ENCODE measurements around the gene CNIH3. TPM values are rescaled to one million over a fixed set of nuclear protein-coding genes. Genes with fewer than 3 reads are reported as not detected.

Gene CNIH3
- total and polyA plus RNA-seq, 2 of the 4 experiments (the other 2 are of a cell fraction): 2.0 to 2.9 TPM

- Histone ChIP-seq H3K36me3 (ENCODE audit: control insufficient read depth, insufficient read depth, low read length) (no peaks in the 10 kb centered on the region), H3K4me1 (ENCODE audit: control insufficient read depth, insufficient read depth, low read length) (peaks cover 11% of the 10 kb centered on the region), H2BK5ac (ENCODE audit: low read depth, low read length, poor library complexity, severe bottlenecking) (no peak overlapping the region), H3K79me1 (ENCODE audit: low read depth in 1 of 2, low read length in 2 of 2) (no peaks in the 10 kb centered on the region), H2AFZ (replicated peaks; ENCODE audit: low read length, poor library complexity) (no peak overlapping the region), H4K5ac (ENCODE audit: low read depth, low read length) (no peak overlapping the region), H3K18ac (ENCODE audit: low read depth, low read length) (no peak overlapping the region), H3K23ac (ENCODE audit: low read depth, low read length) (no peak overlapping the region), H3K4me3 (ENCODE audit: insufficient read depth, low read depth, low read length) (no peak overlapping the region), H3K56ac (ENCODE audit: extremely low read depth, insufficient read depth, low read length) (no peak overlapping the region), H2BK20ac (ENCODE audit: low read depth, low read length) (no peak overlapping the region), H3K9ac (ENCODE audit: low read depth, low read length) (no peak overlapping the region), H2BK15ac (ENCODE audit: low read depth, low read length) (no peak overlapping the region; the same call in 2 of the 3 replicates), H3K14ac (replicated peaks; ENCODE audit: low read depth, low read length) (no peak overlapping the region), H2AK5ac (ENCODE audit: low read depth, low read length) (no peak overlapping the region), H4K8ac (ENCODE audit: low read depth in 2 of 2, low read length in 2 of 2) (no peak overlapping the region), H4K91ac (ENCODE audit: insufficient read depth, low read depth, low read length) (no peak overlapping the region), H3K4me2 (ENCODE audit: low read depth, low read length) (no peak overlapping the region), H4K20me1 (ENCODE audit: insufficient read depth, low read length) (no peaks in the 10 kb centered on the region), H3K27me3 (ENCODE audit: control insufficient read depth, insufficient read depth, low read length) (no peaks in the 10 kb centered on the region), H2AK9ac (replicated peaks; ENCODE audit: low read depth, low read length, poor library complexity) (no peak overlapping the region), H3K9me1 (ENCODE audit: insufficient read depth, low read length) (peaks cover 3% of the 10 kb centered on the region), H2BK120ac (ENCODE audit: low read depth, low read length) (no peak overlapping the region), H3K27ac (ENCODE audit: insufficient read depth, low read length) (no peak overlapping the region), H3K4ac (ENCODE audit: low read depth, low read length) (no peak overlapping the region), H3K9me3 (ENCODE audit: control insufficient read depth, insufficient read depth, low read length) (no peaks in the 10 kb centered on the region)
- ChIA-PET CTCF (no interaction called here), POLR2A (ENCODE audit: unreplicated experiment) (no interaction called here)
- no TSS peak for BruUV-seq (replicated peaks)
- TF ChIP-seq RCOR1 (IDR thresholded peaks at IDR 0.05; ENCODE audit: insufficient replicate concordance, low read length) (no peak), SMC3 (IDR thresholded peaks at IDR 0.05; ENCODE audit: low read depth, low read length) (no peak), MXI1 (IDR thresholded peaks at IDR 0.05; ENCODE audit: borderline replicate concordance, low read depth, low read length) (no peak), CHD1 (IDR thresholded peaks at IDR 0.05; ENCODE audit: low read depth, low read length) (no peak), BHLHE40 (IDR thresholded peaks at IDR 0.05; ENCODE audit: low read depth, low read length) (no peak), CEBPB (IDR thresholded peaks at IDR 0.05; ENCODE audit: low read depth, low read length) (no peak), MAZ (IDR thresholded peaks at IDR 0.05; ENCODE audit: borderline replicate concordance, low read depth, low read length) (no peak), USF2 (IDR thresholded peaks at IDR 0.05; ENCODE audit: low read depth, low read length) (no peak), POLR2A (IDR thresholded peaks at IDR 0.05; ENCODE audit: low read depth, low read length) (no peak), NFE2L2 (IDR thresholded peaks at IDR 0.05; ENCODE audit: low read depth, low read length) (no peak), MAFK (IDR thresholded peaks at IDR 0.05; ENCODE audit: low read depth, low read length) (no peak), FOS (IDR thresholded peaks at IDR 0.05; ENCODE audit: low read depth, low read length) (no peak), RFX5 (IDR thresholded peaks at IDR 0.05; ENCODE audit: low read depth, low read length) (no peak), RAD21 (IDR thresholded peaks at IDR 0.05; ENCODE audit: low read length) (no peak)
- TF ChIP-seq, protein P1, sequence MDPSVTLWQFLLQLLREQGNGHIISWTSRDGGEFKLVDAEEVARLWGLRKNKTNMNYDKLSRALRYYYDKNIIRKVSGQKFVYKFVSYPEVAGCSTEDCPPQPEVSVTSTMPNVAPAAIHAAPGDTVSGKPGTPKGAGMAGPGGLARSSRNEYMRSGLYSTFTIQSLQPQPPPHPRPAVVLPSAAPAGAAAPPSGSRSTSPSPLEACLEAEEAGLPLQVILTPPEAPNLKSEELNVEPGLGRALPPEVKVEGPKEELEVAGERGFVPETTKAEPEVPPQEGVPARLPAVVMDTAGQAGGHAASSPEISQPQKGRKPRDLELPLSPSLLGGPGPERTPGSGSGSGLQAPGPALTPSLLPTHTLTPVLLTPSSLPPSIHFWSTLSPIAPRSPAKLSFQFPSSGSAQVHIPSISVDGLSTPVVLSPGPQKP (IDR thresholded peaks at IDR 0.05; ENCODE audit: borderline replicate concordance, low read depth, low read length): no peak
- TF ChIP-seq, protein P2, sequence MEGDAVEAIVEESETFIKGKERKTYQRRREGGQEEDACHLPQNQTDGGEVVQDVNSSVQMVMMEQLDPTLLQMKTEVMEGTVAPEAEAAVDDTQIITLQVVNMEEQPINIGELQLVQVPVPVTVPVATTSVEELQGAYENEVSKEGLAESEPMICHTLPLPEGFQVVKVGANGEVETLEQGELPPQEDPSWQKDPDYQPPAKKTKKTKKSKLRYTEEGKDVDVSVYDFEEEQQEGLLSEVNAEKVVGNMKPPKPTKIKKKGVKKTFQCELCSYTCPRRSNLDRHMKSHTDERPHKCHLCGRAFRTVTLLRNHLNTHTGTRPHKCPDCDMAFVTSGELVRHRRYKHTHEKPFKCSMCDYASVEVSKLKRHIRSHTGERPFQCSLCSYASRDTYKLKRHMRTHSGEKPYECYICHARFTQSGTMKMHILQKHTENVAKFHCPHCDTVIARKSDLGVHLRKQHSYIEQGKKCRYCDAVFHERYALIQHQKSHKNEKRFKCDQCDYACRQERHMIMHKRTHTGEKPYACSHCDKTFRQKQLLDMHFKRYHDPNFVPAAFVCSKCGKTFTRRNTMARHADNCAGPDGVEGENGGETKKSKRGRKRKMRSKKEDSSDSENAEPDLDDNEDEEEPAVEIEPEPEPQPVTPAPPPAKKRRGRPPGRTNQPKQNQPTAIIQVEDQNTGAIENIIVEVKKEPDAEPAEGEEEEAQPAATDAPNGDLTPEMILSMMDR (conservative IDR thresholded peaks at IDR 0.05; ENCODE audit: low read depth, low read length): no peak
- in situ Hi-C loops (cut with MboI; ENCODE audit: low sequenced_read_pairs): no loop called here
- intact Hi-C loops (cut with micrococcal nuclease): no loop called here
- no peak for ATAC-seq (ENCODE audit: low read depth)
- 94% methylated on average over 3 of the region's 13 CpGs; no CpG with 5 or more reads in 1 of the 2 experiments for WGBS, 2 experiments (ENCODE audit: extremely low coverage in 2 of 2, insufficient read length in 1 of 2)
- no peak for DNase-seq
- dilution Hi-C loops (cut with HindIII; ENCODE audit: low sequenced_read_pairs, unreplicated experiment): no loop called here
These were observed 118.3 kb downstream of the CNIH3 start for GRCh38 chr1:224734261-224734935.

Data from IMR-90 (cell line).